Skeletal muscle tissue (tissue), 4 donors: ENCODE data around the gene TMEM134. TPM values are rescaled to one million over a fixed set of nuclear protein-coding genes. Genes with fewer than 3 reads are reported as not detected.
A peak's percentile ranks its signal among the peaks of the same experiment; 100 is the strongest.

Source experiments
- H3K27ac ChIP-seq: one replicate; pipeline ENCODE4 v1.7.0; 2013; ENCODE audit warnings: mild to moderate bottlenecking, low read depth, low read length, inconsistent platforms
- H3K27me3 ChIP-seq, 3 donors: one replicate each; pipeline ENCODE4 v1.7.0; 2013; ENCODE audit warnings: low read length in 3 of 3; ENCODE audit not compliant: control insufficient read depth in 3 of 3, insufficient read depth in 3 of 3
- H3K36me3 ChIP-seq, 3 donors: one replicate each; pipeline ENCODE4 v1.7.0; 2013; ENCODE audit warnings: low read length in 3 of 3; ENCODE audit not compliant: control insufficient read depth in 3 of 3, insufficient read depth in 3 of 3
- H3K4me1 ChIP-seq, 3 donors: one replicate each; pipeline ENCODE4 v1.7.0; 2013; ENCODE audit warnings: low read length in 3 of 3, mild to moderate bottlenecking in 3 of 3; ENCODE audit not compliant: control insufficient read depth in 3 of 3, insufficient read depth in 3 of 3
- H3K4me3 ChIP-seq, 3 donors: one replicate each; pipeline ENCODE4 v1.7.0; 2013; ENCODE audit warnings: low read length in 3 of 3
- H3K9ac ChIP-seq, 3 donors: one replicate each; pipeline ENCODE4 v1.7.0; 2013; ENCODE audit warnings: low read length in 3 of 3, mild to moderate bottlenecking in 3 of 3, moderate library complexity in 2 of 3, low read depth in 1 of 3
- H3K9me3 ChIP-seq, 3 donors: one replicate each; pipeline ENCODE4 v1.7.0; 2013; ENCODE audit warnings: low read length in 3 of 3; ENCODE audit not compliant: control insufficient read depth in 3 of 3
- total RNA-seq: library from RNA; depleted of rRNA; stranded (reverse); fragments of >200 nt; gene quantifications from one replicate; pipeline ENCODE4 v1.2.3, GENCODE V29; 2014
- donor health status: Osteomylitis.

The TMEM134 gene
- total RNA-seq, 1 donor from 2014 or later = 17.2 TPM

DNA sequence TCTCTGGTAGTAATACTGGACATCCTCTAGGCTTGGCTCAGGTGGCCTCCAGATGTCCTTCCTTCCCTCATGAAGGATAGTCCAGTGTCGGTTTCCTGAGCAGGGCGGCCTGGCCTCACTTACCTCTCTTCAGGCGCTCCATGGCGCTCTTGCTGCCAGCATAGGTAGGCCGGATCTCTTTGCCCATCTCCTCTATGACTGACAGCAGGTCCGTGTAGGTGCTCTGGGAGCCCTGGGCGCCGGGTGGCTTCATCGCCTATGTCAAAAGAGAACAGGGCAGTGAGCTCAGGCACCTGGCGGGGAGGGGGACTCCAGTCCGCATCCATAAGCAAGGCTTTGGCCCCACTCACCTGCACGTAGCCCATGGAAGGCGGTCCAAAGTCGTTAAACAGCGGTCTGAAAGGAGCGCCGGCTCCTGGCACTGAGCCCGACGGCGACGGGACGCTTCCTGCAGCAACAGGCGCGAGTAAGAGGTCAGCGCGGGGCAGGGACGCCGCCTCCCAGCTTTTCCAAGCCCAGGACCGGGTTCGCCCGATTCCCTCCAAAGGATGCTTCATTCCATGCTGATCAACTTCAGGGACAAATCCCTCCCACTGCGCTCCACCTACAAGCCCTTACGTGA is 38.3 kb upstream of the TMEM134 start:
- peaks cover 0 to 4% (median 0%) of the 10 kb centered on the region in 3 donors for H3K36me3 ChIP-seq
- peak overlapping the region; percentile 76 to 97 (median 76) for H3K9ac ChIP-seq
- peak overlapping the region; percentile 96 for H3K27ac ChIP-seq
- peak overlapping the region; percentile 80 to 88 (median 84) for H3K4me3 ChIP-seq
- no peaks in the 10 kb centered on the region for H3K9me3 ChIP-seq
- peaks cover 3 to 7% (median 7%) of the 10 kb centered on the region in 3 donors for H3K27me3 ChIP-seq
- H3K4me1 ChIP-seq = peaks cover 27 to 43% (median 39%) of the 10 kb centered on the region in 3 donors

DNA sequence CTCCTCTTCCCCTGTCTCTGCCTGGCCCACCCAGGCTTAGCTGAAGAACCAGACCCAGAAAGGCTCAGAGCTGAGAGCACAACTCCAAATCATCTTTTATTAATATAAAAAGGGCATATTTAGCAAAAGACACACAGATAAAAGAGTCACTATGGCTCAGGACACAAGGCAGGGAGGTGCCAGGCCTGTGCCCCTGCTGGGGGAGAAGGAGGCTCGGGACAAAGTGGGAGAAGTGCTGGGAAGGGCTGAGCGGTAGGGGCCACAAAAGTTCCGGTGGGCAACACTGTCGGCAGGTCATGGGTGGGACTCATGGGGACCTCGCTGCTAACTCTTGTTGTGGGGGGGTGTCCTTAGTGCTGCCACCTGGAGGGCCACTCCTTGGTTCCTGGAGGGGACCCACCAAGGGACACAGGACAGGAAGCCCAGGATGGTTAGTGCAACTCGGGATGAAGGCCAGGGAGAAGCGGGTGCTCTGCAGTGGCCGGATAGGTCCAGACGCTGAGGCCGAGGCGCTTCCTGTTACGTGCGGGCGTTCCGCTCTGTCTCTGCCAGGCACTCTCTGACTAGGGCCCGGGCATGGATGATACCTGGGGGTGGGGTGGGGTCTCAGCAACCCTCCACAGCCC is 37.5 kb upstream of the TMEM134 start:
- no peaks in the 10 kb centered on the region for H3K9me3 ChIP-seq
- H3K36me3 ChIP-seq = peaks cover 0 to 4% (median 0%) of the 10 kb centered on the region in 3 donors
- peaks cover 3 to 7% (median 7%) of the 10 kb centered on the region in 3 donors for H3K27me3 ChIP-seq
- peak overlapping the region in 1 of 3 donors; percentile 29 for H3K4me3 ChIP-seq
- peaks cover 27 to 43% (median 39%) of the 10 kb centered on the region in 3 donors for H3K4me1 ChIP-seq
- peak overlapping the region; percentile 51 to 83 (median 73) for H3K9ac ChIP-seq
- peak overlapping the region; percentile 96 for H3K27ac ChIP-seq

DNA sequence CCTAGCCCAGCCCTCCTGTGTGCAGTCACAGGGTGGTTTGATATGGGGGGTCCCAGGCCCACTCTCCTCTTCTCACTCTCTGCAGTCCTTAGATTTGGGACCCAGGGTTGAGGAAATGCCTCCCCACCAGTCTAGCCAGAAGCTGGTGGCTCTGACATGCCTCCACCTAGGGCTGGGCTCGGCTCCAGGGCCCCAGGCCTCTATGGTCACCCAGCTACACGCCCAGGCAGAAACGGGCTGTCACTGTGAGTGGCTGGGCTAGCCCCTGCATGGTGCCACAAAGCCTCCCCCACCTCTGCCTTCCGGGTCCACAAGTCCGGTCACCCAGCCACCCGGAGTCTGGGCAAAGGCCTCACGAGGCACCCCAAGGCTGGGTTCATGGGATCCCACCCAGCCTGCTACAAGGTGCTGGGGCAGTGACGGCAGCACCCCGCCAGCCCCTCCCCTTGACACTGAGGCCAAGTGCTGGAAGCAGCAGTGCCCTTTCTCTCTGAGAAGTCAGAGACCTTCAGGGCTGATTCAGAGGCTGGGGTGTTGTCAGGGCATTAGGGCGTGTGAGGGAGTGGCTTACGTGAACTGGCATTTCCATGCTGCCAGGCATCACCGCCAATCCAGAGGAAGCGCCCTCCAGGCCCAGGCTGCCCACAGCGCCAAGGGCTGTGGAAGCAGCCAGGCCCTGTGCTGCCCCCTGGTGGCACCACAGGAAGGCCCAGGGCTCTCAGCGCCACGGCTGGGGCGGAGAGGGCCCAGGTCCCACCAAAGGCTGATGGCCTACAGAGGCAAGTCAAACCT is 36.8 kb upstream of the TMEM134 start:
- H3K27ac ChIP-seq = peak overlapping the region; percentile 96
- H3K9me3 ChIP-seq = no peaks in the 10 kb centered on the region
- peak overlapping the region; percentile 63 to 72 (median 65) for H3K4me3 ChIP-seq
- peaks cover 27 to 43% (median 39%) of the 10 kb centered on the region in 3 donors for H3K4me1 ChIP-seq
- H3K27me3 ChIP-seq = peaks cover 3 to 7% (median 7%) of the 10 kb centered on the region in 3 donors
- peaks cover 0 to 4% (median 3%) of the 10 kb centered on the region in 3 donors for H3K36me3 ChIP-seq
- peak overlapping the region; percentile 66 to 83 (median 73) for H3K9ac ChIP-seq

DNA sequence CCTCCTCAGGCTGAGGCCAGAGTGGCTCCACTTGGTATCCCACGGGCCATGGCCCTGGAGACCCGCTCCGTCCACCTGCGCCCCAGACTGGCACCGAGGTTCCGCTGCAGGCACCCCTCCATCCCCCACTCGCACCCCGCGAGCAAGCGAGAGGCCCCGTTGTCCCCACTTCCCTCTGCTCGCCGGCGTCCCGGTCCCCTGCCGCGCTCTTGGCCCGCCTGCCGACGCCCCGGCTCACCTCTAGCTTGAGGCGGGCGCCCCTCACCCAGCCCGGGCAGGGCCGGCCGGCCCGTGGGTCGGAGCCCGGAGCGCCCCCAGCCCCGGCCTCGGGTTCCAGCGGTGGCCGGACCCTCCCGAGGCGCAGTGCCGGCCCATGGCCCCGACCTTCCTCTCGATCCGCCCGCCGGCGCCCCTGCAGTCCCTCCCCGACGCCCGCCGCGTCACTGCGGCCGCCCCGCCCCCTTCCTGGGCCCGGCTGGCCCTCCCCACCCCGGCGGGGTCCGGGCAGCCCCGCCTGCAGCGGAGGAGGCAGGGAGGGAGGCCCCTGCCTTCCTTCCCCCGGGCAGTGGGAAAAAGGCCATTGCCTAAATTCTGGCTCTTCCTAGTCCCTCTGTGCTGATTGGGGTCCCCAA is 36.0 kb upstream of the TMEM134 start, which contains the start of gene PITPNM1:
Gene PITPNM1 (minus strand): TSS at position 414 of the 632 bp plus-strand sequence. CDS start 1,183 bp downstream, outside the sequence.
- Histone ChIP-seq H3K27me3 (peaks cover 3 to 7% (median 7%) of the 10 kb centered on the region in 3 donors), H3K36me3 (peaks cover 0 to 4% (median 3%) of the 10 kb centered on the region in 3 donors), H3K4me3 (peak within 1 kb of the TSS; percentile 65 to 73 (median 65)), H3K27ac (peak within 1 kb of the TSS; percentile 96), H3K4me1 (peaks cover 27 to 43% (median 39%) of the 10 kb centered on the region in 3 donors), H3K9me3 (no peaks in the 10 kb centered on the region), H3K9ac (peak within 1 kb of the TSS; percentile 66 to 83 (median 73))

DNA sequence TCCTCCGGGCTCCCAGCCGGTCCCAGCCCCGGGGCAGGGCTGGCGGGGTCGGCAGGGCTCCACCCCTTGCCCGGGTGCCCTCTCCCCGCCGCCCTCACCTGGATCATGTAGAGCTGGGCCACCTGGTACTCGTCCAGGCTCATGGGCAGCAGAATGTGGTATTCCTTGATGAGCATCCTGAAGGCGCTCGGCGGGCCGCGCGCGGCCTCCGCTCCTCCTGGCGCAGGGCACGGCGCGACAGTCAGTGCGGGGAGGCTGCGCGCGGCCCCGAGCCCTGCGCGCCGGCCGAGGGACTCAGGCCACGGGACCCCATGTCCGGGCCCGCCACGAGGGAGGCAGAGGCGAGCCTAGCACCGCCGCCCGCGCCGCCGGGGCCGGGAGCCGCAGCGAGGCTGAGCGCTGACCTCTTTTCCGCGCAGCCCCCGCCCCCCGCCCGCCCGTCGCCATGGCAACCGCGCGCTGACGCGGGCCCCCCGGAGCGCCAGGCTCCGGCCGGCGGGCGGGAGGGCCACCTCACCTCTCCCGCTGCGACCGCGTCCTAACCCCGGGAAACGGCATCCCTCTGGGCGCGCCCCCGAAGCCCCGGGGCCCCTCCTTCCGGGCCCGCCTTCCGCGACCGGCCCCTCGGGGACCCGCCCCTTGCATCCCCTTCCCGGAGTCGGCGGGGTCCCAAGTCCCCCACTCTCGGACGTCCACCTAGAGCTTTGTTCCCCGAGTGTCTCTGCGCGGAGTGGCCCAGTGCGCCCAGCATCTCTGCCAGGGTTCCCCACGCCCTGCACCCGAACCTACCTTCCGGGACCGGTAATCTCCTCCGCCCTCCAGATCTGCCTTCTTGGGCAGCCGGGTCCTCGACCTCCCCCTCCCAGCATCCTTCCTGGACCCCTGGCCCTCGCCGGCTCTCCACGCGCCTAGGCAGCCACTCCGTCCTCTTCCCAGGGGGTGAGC is 35.2 kb upstream of the TMEM134 start:
- peak overlapping the region; percentile 96 for H3K27ac ChIP-seq
- H3K4me3 ChIP-seq = peak overlapping the region; percentile 65 to 73 (median 65)
- H3K9me3 ChIP-seq = no peaks in the 10 kb centered on the region
- H3K27me3 ChIP-seq = peaks cover 3 to 7% (median 7%) of the 10 kb centered on the region in 3 donors
- peaks cover 0 to 4% (median 3%) of the 10 kb centered on the region in 3 donors for H3K36me3 ChIP-seq
- peak overlapping the region; percentile 43 to 83 (median 65) for H3K9ac ChIP-seq
- peaks cover 27 to 43% (median 39%) of the 10 kb centered on the region in 3 donors for H3K4me1 ChIP-seq

GRCh38 chr11:67503119-67504004 is 34.3 kb upstream of the TMEM134 start:
- Histone ChIP-seq H3K9me3 (no peaks in the 10 kb centered on the region), H3K4me1 (peaks cover 22 to 38% (median 36%) of the 10 kb centered on the region in 3 donors), H3K27me3 (peaks cover 3 to 7% (median 7%) of the 10 kb centered on the region in 3 donors), H3K27ac (no peak overlapping the region), H3K9ac (peak overlapping the region in 1 of 3 donors; percentile 33), H3K36me3 (peaks cover 0 to 6% (median 3%) of the 10 kb centered on the region in 3 donors), H3K4me3 (no peak overlapping the region)

DNA sequence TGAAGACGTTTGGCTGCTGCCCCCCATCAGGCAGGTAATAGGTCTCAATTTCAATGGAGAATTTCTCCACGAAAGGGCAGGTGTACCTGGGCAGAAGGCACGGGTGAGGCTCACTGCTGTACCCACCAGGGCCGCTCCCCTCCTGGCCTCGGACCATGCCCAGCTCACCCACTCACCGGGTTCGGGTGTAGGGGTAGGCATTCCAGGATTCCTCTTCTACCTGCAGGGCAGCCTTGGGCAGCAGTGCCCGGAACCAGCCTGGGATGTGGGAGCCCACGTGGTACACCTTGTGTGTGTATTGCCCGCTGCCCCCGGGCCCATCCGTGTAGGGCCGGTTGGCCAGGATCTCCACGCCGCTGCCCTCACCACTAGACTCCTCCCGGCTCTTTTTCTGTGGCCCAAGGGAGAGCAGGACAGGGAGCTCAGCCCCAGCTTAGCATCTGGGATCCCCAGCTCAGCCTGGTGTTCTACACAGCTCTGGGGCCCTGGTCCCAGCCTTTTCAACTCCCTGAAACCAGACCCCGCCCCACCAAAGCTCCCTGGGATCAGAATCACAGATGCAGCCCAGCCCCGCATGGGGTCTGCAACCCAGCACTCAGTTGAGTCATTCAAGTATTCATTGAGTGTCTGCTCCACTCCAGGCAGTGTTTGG is 33.4 kb upstream of the TMEM134 start:
- Histone ChIP-seq H3K4me1 (peaks cover 19 to 33% (median 33%) of the 10 kb centered on the region in 3 donors), H3K9ac (no peak overlapping the region), H3K27me3 (peaks cover 3 to 7% (median 7%) of the 10 kb centered on the region in 3 donors), H3K27ac (no peak overlapping the region), H3K36me3 (peaks cover 0 to 6% (median 3%) of the 10 kb centered on the region in 3 donors), H3K9me3 (no peaks in the 10 kb centered on the region), H3K4me3 (no peak overlapping the region)

DNA sequence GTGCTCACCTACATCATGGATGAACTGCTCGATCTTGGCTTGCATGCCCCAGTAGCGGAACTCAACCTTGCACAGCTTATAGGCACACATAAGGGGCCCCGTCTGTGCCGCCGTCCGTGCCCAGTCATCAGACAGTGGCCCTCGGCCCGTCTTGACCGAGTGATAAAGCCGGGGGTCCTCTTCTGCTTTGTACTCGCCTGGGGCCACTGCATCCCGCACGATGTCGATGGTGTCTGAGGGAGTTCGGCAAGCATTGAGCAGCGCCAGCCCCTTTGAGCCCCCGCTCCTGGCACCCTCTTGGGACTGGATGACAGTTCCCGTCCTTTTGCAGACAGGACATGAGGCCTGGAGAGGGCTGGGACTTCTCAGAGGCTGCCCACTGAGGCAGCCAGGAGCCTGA is 32.8 kb upstream of the TMEM134 start:
- Histone ChIP-seq H3K27ac (no peak overlapping the region), H3K9ac (no peak overlapping the region), H3K9me3 (no peaks in the 10 kb centered on the region), H3K4me1 (peaks cover 14 to 27% (median 27%) of the 10 kb centered on the region in 3 donors), H3K27me3 (peaks cover 3 to 7% (median 7%) of the 10 kb centered on the region in 3 donors), H3K36me3 (peaks cover 0 to 6% (median 3%) of the 10 kb centered on the region in 3 donors), H3K4me3 (no peak overlapping the region)
